Right cardiac atrium (tissue), 5 donors: Measurements from ENCODE around the gene SERPINE1. TPM values are rescaled to one million over a fixed set of nuclear protein-coding genes. Genes with fewer than 3 reads are reported as not detected.

ENCODE experiments used
- microRNA-seq, 2 donors: library from miRNA; unstranded; fragments of <30 nt; microRNA quantifications; one replicate each; pipeline ENCODE4 v1.2.0, GENCODE V29; 2020 to 2021
- polyA plus RNA-seq: library from polyadenylated mRNA; stranded (reverse); fragments of 200-250 nt; gene quantifications from one replicate; pipeline ENCODE4 v1.2.3, GENCODE V29; 2013
- total RNA-seq, 4 donors: library from RNA; stranded (reverse); fragmentation: NEBNext Ultra II Directional; extraction: Animal tissue kit (Norgen Biotek cat#: 25700); gene quantifications; one replicate each; pipeline ENCODE4 v1.2.1, GENCODE V29; 2021
- donor health status: healthy with polysubstance abuse.
- donor health status: DM: no; HTN: yes; CAD: no.
- donor health status: DM: no; HTN: no; CAD: no.
- donor health status: DM: no; HTN: yes; CAD: no; lungs with severe emphysema.
- donor health status: DM: yes; HTN: yes; CAD: no.

The SERPINE1 gene
- total and polyA plus RNA-seq, 5 donors, result 1.2 to 11.9 (median 2.3) TPM

Small RNA genes within 50 kb of the gene (microRNA-seq; reads per million reads assigned to microRNA genes)
- 0 reads per million in 2 donors for gene MIR4653

Other genes starting within 250 kb of the SERPINE1 start
- gene UFSP1, start 237.4 kb upstream of the SERPINE1 start, total RNA-seq, result 1 to 10 TPM; 2.5 to 3.5 (median 3.0) TPM
- 3.6 TPM for gene UFSP1, start 237.4 kb upstream of the SERPINE1 start, polyA plus RNA-seq
- 10 to 100 TPM; 13.7 to 32.5 (median 22.7) TPM for gene ACHE, start 231.2 kb upstream of the SERPINE1 start, total RNA-seq
- 11.3 TPM for gene ACHE, start 231.2 kb upstream of the SERPINE1 start, polyA plus RNA-seq
- under 1 TPM; 0.06 to 0.18 (median 0.10) TPM for gene MUC3A, start 177.6 kb upstream of the SERPINE1 start, total RNA-seq
- gene MUC3A, start 177.6 kb upstream of the SERPINE1 start, polyA plus RNA-seq, result 0.63 TPM
- gene MUC12, start 157.5 kb upstream of the SERPINE1 start, total RNA-seq, result not detected
- gene MUC12, start 157.5 kb upstream of the SERPINE1 start, polyA plus RNA-seq, result 0.63 TPM
- gene MUC17, start 107.0 kb upstream of the SERPINE1 start, total RNA-seq, result not detected
- not detected for gene MUC17, start 107.0 kb upstream of the SERPINE1 start, polyA plus RNA-seq
- gene TRIM56, start 41.6 kb upstream of the SERPINE1 start, total RNA-seq, result 10 to 100 TPM; 20.0 to 24.5 (median 22.3) TPM
- gene TRIM56, start 41.6 kb upstream of the SERPINE1 start, polyA plus RNA-seq, result 11.4 TPM
- gene AP1S1, start 27.4 kb downstream of the SERPINE1 start, total RNA-seq, result 10 to 100 TPM; 10.7 to 14.3 (median 12.0) TPM
- gene AP1S1, start 27.4 kb downstream of the SERPINE1 start, polyA plus RNA-seq, result 20.9 TPM
- not detected for gene VGF, start 38.5 kb downstream of the SERPINE1 start, total RNA-seq
- gene VGF, start 38.5 kb downstream of the SERPINE1 start, polyA plus RNA-seq, result 0.07 TPM
- gene NAT16, start 53.2 kb downstream of the SERPINE1 start, total RNA-seq, result not detected
- not detected for gene NAT16, start 53.2 kb downstream of the SERPINE1 start, polyA plus RNA-seq
- gene MOGAT3, start 73.9 kb downstream of the SERPINE1 start, total RNA-seq, result not detected
- not detected for gene MOGAT3, start 73.9 kb downstream of the SERPINE1 start, polyA plus RNA-seq
- gene PLOD3, start 90.5 kb downstream of the SERPINE1 start, total RNA-seq, result 10 to 100 TPM; 34.8 to 52.8 (median 44.0) TPM
- 31.2 TPM for gene PLOD3, start 90.5 kb downstream of the SERPINE1 start, polyA plus RNA-seq
- 10 to 100 TPM; 51.5 to 62.8 (median 55.5) TPM for gene ZNHIT1, start 91.1 kb downstream of the SERPINE1 start, total RNA-seq
- gene ZNHIT1, start 91.1 kb downstream of the SERPINE1 start, polyA plus RNA-seq, result 108 TPM
- gene CLDN15, start 110.7 kb downstream of the SERPINE1 start, total RNA-seq, result 1 to 10 TPM; 2.4 to 3.4 (median 3.0) TPM
- gene CLDN15, start 110.7 kb downstream of the SERPINE1 start, polyA plus RNA-seq, result 4.2 TPM
- gene FIS1, start 118.0 kb downstream of the SERPINE1 start, total RNA-seq, result 100 to 1,000 TPM; 245 to 315 (median 279) TPM
- 297 TPM for gene FIS1, start 118.0 kb downstream of the SERPINE1 start, polyA plus RNA-seq
- 10 to 100 TPM; 22.0 to 34.7 (median 26.9) TPM for gene IFT22, start 194.7 kb downstream of the SERPINE1 start, total RNA-seq
- 35.0 TPM for gene IFT22, start 194.7 kb downstream of the SERPINE1 start, polyA plus RNA-seq
- under 1 TPM in 1 of 4 donors, not detected in 3; 0.09 TPM for gene COL26A1, start 235.8 kb downstream of the SERPINE1 start, total RNA-seq
- gene COL26A1, start 235.8 kb downstream of the SERPINE1 start, polyA plus RNA-seq, result 0.11 TPM